MV-4-11 (cell line): ENCODE data around the gene PDE7B.

Experiments used
- DNase-seq: peaks from one replicate; lab custom pipeline; 2025; lab: John Stamatoyannopoulos, UW

PDE7B gene

GRCh38 chr6:136236466-136237293 is 385.2 kb downstream of the PDE7B start:
- DNase-seq: peak; percentile 69

GRCh38 chr6:136244061-136244616 is 392.6 kb downstream of the PDE7B start:
- no peak for DNase-seq
